ELR (cell line): ENCODE measurements around the gene HOXA2.

Experiments used
- DNase-seq: peaks from one replicate; pipeline ENCODE4 v3.0.0-alpha.2; 2015; ENCODE audit warnings: low read depth

The HOXA2 gene

DNA sequence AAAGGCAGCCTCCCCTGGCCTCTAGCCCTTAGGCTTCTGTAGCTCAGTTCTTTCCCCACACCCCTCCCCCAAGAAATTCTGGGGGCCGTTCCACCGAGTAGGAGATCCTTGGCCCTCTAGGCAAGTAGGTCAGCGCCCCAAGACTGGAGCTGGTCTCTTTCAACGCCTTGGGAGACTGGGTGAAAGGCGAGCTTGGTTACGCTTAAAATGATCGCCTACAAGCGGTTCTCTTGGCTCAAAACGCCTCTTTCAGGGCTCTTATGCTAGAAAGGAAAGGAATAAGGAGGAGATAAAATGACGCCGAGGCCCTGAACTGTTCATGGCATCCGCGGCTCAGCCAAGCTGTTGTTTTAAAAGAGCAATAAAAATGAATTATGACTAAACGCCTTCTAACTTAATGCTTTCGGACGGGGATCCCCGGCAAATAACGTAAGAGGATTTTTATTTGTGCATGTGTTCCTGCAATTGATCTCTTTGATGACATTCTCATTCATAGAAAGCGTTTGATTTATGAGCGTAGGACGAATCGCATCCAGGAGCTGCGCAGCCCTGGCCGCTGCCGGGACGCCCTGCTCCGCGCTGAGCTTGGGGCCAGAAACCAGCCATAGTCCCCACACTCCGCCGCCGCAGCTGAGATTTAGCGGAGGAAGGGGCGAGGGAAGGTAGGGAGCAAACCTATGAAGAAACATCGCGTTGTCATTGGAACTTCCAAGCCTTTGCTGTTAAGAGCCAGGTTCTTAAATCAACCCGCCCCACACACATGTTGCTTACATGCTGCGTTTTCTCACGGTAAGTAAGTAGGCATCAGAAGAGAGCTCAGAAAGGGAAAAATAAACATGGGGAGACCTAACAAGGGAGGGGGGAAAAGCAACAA lies 3.7 kb downstream of the HOXA2 start:
- DNase-seq, result no peak

DNA sequence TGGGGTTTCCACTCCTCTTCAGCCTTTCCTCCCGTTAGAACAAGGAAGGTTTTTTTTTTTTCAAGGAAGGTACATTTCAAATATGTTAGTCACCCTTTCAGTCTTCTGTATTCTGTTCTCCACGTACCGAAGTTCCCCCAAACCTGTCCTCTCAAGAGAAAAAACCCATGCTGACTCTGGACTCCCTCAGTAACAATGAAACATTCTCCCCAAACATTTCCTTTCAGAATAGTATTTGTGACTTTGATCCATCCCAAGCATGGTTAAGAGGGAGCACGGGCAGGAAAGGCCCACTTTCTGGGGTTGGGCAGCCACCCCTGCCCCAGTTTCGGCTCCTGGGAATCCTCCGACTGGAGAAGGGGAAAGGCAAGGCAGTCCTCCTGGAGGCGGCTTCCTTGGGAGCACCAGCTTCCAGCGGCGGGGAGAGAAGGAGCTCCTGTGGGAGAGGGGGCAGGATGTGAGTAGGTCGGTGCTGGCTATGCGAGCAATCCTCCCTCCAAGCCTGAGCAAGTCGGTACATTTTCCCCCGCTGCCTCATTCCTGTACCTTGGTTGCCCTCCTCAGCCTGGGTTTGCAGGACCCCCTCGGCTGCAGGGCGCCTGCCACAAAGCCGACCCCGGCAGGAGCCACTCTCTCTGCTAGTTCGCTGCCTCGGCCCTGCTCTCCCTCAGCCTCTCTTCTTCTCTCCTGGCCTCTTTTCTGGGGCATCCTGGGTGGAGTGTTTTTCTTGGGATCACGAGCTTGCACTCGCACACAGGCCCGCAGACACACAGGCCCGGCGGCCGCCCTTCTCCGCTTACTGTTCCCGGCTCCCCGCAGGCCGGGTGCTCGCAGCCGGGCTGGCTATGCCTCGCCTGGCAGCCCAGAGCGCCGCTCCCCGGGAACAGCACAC lies 4.6 kb downstream of the HOXA2 start:
- peak; percentile 52 for DNase-seq

GRCh38 chr7:27096768-27097514 lies 5.5 kb downstream of the HOXA2 start:
- peak; percentile 73 for DNase-seq

DNA sequence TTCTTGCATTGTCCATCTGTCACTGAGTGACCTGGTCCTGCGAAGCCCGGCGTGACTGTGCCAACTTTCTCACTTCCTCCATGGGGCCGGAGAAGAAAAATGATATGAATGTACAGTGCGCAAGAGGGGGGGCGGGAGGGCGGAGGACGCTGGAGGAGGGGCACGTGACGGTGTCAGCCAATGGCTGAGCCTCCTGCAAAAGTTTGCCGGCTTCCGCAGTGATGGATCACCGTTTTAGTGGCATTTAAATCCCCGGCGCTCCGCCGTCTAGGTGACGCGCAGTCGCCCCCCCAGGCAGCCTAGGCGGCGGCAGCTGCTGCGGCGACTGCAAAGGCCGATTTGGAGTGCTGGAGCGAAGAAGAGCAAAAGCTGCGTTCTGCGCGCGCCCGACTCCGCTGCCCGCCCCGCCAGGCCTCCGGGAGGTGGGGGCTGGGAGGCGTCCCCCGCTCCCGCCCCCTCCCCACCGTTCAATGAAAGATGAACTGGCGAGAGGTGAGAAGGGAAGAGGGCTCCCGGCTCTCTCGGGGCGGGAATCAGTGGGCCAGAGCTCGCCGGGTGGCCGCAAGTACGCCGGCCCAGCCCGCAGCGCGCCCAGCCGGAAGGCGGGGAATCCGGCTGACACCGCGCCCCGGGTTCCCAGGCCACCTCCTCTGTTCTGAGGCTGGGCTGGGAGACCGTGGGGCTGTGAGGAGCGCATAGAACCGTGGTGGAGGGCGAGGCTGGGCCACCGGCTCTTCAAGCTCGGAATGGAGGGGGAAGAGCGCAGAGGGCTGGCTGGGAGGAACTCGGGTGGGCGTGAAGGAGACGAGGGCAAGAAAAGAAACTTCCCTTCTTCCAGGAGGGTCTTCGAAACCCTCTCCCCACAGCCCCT lies 6.4 kb downstream of the HOXA2 start, which contains the start of gene HOXA1:
Gene HOXA1 (minus strand): TSS at position 104 of the 871 bp plus-strand sequence. CDS start 88 bp downstream, at position 16.
- DNase-seq, result peak; percentile 98

DNA sequence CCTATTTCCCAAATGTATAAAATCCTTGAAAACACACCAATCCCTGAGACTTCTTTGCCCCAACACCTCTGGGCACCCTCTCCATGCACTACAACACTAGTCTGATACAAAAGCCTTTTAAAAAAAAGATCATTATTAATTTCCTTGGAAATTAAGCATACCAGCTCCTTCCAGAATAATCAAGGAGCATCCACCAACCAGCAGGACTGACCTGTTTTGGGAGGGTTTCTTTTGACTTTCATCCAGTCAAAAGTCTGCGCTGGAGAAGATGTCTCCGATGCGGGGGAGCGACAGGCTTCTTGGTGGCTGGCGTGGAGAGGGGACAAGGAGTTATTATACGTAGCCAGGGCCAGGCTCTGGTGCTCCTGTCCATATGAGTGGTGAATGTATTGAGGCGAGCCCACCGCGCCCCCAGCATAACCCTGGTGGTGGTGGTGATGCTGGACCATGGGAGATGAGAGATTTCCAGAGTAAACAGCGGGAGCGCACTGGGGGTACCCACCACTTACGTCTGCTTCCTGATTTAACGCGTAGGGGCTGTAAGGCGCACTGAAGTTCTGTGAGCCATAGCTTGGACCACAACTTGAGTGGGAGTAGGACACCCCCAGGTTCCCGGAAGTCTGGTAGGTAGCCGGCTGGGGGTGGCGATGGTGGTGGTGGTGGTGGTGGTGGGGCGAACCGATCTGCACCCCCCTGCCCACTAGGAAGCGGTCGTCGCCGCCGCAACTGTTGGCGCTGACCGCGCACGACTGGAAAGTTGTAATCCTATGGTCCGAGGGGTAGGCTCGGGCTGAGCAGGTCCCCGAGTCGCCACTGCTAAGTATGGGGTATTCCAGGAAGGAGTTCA lies 7.2 kb downstream of the HOXA2 start:
- no peak for DNase-seq

DNA sequence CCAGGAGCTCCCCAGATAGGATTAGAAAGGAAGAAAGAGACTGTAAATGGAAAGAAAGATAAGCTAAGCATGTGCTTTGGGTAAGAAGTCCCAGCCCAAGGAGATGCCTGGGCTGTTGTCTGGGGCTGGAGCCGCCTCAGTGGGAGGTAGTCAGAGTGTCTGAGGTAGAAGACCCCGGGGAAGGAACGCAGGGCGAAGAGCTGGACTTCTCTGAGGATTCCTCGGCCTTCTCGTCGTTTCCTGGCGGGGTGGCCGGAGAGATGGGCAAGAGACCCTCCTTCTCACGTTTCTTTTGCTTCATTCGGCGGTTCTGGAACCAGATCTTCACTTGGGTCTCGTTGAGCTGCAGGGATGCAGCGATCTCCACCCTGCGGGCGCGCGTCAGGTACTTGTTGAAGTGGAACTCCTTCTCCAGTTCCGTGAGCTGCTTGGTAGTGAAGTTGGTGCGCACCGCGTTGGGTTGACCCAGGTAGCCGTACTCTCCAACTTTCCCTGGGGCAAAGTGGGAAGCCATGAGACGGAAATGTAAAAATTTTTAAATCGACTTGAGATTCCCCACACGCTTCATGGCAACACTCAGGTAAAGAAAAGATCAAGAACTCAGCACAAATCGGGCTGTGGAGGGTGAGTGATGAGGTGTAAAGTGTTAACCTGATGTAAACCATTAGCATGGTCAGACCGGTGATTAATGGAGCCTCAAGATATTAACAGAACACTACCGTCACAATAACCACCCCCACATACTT lies 8.0 kb downstream of the HOXA2 start:
- DNase-seq, result no peak

DNA sequence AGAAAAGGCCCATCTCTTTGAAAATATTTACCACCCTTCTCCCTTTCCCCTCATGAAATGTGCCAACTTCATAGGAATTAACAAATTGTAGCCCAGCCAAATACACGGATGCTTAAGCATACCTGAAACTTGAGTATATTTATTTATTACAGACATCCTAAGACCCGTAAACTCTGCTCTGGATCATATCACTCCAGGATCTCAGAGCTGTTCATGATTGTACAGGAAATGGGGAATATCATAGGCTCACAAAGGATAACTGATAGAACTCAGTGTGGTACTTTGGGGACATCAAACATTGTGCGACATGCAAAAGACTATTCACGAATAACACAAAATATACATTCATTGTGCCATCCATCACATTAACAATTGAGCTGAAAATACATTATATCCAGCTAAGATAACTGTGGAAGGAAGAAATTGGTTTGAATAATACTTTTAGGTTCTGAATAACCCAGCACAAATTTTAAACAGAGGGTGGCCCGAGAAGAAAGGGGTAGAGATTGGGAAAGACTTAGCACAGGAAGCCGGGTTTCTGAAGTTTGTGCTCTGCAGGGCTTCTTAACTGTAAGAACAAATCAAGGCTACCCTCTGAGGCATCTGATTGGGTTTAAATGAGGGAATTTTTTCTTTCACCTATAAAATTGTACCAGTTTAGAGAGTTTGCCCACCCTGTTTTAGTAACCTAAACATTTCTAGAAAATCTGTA lies 9.1 kb downstream of the HOXA2 start:
- DNase-seq, result no peak

DNA sequence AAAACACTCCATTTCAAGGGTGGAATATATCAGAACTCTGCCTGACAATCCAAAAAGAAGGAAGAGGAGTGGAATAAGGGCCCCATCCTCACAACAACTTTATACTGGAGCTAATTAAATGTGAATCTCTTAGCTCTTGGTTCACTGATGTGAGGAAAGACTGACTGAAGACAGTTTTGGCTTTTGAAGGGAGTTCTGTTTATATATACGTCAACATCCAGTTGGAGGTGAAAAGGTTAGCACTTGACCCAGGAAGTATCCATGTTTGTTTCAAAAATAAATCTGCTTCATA lies 9.7 kb downstream of the HOXA2 start:
- DNase-seq, result no peak

DNA sequence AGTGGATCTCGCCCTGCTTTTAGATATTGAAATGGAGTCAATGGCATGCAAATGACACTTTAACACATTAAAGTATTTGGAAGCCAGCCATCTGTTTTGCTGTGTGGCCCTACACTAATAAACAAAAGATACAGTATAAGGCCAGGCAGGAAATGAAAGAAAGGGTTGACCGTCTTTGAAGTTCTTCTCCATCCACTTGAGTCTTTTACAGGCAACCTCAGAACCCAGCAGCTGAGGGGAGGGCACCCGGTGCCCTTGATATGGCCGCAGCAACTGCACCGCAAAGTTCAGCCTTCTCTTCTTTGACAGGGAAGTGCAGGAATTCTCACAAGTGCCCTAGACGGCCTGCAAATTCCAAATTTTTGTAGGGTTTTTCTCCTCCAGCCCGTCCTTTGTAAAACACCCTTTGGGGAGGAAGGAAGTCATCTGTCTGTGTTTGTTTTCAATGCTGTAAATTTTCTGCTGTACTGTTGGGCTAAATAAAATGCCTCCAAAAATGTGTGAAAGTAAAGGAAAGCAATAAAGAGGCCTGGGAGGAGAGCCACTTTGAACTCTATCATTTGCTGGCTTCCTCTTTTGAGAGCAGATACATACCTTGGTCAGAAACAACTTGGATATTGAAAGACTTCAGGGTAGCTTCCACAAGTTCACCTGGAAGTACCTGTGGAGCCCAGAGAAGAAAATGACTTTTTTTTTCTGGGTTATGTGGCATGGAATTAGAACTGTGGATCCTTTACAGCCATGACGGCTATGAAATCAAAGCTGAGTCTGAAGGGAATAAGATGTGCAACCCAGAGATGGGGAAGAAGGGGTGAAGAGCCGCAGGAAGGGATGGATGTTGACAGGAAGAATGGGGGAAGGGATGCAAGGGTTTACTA lies 10.3 kb downstream of the HOXA2 start:
- no peak for DNase-seq

DNA sequence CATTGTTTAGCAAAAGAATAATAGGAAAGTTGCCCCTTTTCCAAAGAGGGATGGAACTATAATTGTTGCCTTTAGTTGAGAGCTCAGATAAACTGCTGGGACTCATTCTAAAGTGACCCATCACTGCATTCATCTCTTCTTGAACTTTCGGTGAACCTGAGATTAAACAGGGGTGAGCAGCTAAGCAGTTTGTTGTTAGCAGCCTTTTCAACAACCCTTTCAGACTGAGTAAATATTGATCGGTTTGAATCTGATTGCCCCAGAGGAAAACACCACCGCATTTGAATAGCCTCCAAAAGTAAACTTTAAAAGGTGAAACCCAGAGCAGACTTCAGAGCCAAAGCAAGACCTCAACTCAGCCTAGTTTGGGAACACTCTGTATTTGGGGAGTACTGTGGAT lies 11.4 kb downstream of the HOXA2 start:
- no peak for DNase-seq

- no peak for DNase-seq
These were observed 14.2 kb downstream of the HOXA2 start for GRCh38 chr7:27088002-27088922.

GRCh38 chr7:27083646-27084045 lies 18.8 kb downstream of the HOXA2 start:
- DNase-seq, result no peak

DNA sequence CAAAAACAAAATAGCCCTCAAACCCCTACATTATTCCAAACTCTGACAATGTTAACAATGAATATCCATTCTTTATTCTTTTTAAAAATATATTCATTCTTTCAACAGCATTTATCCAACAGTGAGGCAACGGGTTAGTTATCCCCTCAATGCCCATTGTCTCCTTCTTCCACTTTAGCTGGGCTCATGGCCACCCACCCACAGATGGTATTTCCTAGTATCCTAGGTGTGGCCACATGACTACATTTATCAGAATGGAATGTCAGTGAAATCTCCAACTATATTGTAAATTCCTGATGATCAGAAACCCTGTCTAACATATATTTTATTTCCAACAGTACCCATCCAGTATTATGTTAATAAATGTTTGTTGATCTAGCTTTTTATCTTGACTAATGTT lies 20.3 kb downstream of the HOXA2 start:
- peak; percentile 62 for DNase-seq

DNA sequence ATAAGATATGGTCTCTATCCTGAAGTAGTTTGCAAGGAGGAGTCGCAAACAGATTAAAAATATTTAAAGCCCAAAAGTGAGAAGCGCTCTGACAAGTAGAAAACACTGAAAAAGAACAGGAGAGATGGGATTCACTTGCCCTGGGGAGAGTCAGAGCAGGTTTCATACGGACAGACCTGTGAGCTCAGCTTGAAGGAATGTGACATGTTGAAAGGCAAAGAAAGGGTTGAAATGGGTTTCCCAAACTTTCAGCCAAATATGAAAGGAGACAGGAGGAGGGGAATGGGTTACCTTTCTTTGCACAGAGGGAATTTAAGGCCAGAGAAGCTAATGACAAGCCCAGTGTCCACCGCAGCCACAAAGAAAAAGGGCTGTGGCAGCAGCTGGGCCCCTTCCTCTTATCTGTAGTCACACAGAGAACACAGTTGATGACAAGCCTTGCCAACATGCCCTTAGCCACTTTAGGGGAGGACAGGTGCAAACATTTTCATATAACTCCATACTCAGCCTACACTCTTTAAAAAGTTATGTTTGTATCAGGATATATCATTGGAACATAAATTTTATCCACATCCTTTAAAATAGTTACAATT lies 21.5 kb downstream of the HOXA2 start:
- DNase-seq, result peak; percentile 66

- no peak for DNase-seq
These were observed 23.1 kb downstream of the HOXA2 start for GRCh38 chr7:27079234-27079975.
